ENCODE results near the gene CCNY.

GRCh38 chr10:35446439-35446838 lies 110.1 kb downstream of the CCNY start:
- TF ChIP-seq CEBPB (IDR thresholded peaks at IDR 0.05) (no peak), CTCF (IDR thresholded peaks at IDR 0.05) (no peak), BCL3 (IDR thresholded peaks at IDR 0.05) (no peak), CBX2 (IDR thresholded peaks at IDR 0.05; ENCODE audit: borderline replicate concordance, low read depth) (no peak), POLR2A (IDR thresholded peaks at IDR 0.05; ENCODE audit: low read length) (no peak), SREBF2 (IDR thresholded peaks at IDR 0.05) (no peak), POLR2AphosphoS2 (conservative IDR thresholded peaks at IDR 0.05; ENCODE audit: low read length) (no peak), EHMT2 (IDR thresholded peaks at IDR 0.05; ENCODE audit: low read depth) (no peak), MAX (IDR thresholded peaks at IDR 0.05) (no peak), CHD2 (IDR thresholded peaks at IDR 0.05; ENCODE audit: low read length, partially characterized antibody) (no peak), FOSL2 (IDR thresholded peaks at IDR 0.05) (no peak), FOSL2 (CRISPR knock-in tag; IDR thresholded peaks at IDR 0.05) (no peak)
